GM10266 (cell line): Measurements from ENCODE around the gene CEP85L.
A peak's percentile ranks its signal among the peaks of the same experiment; 100 is the strongest.

Experiments
- DNase-seq: peaks from one replicate; pipeline ENCODE4 v3.0.0; 2012; ENCODE audit errors: extremely low spot score
- TF ChIP-seq, protein P1 (sequence below): IDR thresholded peaks from 2 replicates; pipeline ENCODE4 v1.5.1; 2012; ENCODE audit warnings: mild to moderate bottlenecking, low read depth; ENCODE audit not compliant: control insufficient read depth, insufficient read depth; ENCODE audit errors: missing control alignments

CEP85L gene

GRCh38 chr6:118661831-118662230 is 10.4 kb upstream of the CEP85L start:
- TF ChIP-seq, protein P1, sequence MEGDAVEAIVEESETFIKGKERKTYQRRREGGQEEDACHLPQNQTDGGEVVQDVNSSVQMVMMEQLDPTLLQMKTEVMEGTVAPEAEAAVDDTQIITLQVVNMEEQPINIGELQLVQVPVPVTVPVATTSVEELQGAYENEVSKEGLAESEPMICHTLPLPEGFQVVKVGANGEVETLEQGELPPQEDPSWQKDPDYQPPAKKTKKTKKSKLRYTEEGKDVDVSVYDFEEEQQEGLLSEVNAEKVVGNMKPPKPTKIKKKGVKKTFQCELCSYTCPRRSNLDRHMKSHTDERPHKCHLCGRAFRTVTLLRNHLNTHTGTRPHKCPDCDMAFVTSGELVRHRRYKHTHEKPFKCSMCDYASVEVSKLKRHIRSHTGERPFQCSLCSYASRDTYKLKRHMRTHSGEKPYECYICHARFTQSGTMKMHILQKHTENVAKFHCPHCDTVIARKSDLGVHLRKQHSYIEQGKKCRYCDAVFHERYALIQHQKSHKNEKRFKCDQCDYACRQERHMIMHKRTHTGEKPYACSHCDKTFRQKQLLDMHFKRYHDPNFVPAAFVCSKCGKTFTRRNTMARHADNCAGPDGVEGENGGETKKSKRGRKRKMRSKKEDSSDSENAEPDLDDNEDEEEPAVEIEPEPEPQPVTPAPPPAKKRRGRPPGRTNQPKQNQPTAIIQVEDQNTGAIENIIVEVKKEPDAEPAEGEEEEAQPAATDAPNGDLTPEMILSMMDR, result no peak
- DNase-seq, result no peak

- TF ChIP-seq, protein P1, result no peak
- no peak for DNase-seq
Observed at GRCh38 chr6:118660218-118660569, 8.8 kb upstream of the CEP85L start.

GRCh38 chr6:118659513-118660217 is 8.3 kb upstream of the CEP85L start:
- TF ChIP-seq, protein P1, result no peak
- no peak for DNase-seq

- no peak for DNase-seq
- TF ChIP-seq, protein P1, result no peak
Observed at GRCh38 chr6:118656847-118657451, 5.6 kb upstream of the CEP85L start.

GRCh38 chr6:118652051-118652615 is 742 bp upstream of the CEP85L start:
- DNase-seq, result no peak
- TF ChIP-seq, protein P1, result no peak

GRCh38 chr6:118650582-118651281 is 659 bp downstream of the CEP85L start:
- TF ChIP-seq, protein P1, result no peak
- peak; percentile 54 for DNase-seq

DNA sequence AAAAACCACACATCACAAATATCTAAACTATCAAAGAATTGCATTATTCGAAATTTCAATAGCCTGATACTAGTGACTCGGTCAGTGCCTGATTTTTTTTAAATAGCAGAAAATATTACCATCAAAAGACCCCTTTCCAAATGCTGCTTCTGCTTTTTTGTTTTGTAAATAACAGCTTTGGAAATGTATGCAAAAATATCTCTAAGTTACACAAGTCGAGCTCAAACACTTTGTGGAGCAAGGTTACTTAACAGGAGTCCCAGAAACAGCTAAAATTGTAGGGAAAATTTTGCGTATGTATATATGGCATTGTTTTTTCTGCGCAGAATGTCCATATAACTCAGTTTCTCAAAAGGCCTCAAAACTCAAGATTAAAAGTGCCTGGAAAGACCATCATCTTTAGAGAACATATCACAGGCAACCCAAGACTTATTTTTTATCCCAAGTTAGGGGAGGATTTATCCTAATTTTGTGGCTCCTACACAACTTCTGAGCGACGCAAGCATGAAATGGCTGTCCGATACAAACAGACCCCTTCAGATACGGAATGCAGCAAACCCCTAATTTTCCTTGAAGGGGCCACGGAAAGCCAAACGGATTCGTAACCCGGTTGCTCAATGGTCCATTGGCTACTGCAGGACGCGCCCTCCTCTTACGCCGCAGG is 1.3 kb downstream of the CEP85L start:
- DNase-seq, result no peak
- TF ChIP-seq, protein P1, result no peak
